ENCODE results near the gene SORCS2.

SORCS2 gene

DNA sequence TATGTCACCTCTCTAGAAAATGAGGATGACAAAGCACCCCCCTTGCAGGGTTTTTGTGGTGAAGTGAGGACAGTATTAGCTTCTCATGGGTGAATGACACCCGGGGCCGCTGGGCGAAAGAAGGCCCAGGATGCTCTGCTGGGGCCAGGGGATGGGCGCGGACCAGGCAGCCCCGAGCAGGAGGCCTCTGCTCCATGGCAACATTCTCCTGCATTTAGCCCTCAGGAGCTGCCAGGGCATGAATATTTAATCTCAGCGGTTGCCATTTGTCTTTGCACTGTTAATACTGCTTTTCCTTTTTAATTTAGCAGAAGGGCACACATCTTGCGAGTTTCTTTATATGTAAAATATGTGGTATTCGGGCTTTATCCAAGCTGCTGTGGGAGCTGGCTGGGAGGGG, 272.7 kb downstream of the SORCS2 start:
- CTCF ChIA-PET: interaction anchor here (0.6 kb wide), 1 partner anchor 55 kb away, joined by 3 read pairs; no protein-coding TSS in a partner anchor
- Histone ChIP-seq H3K4me3 (ENCODE audit: low read depth, low read length) (no peak overlapping the region), H3K4me1 (ENCODE audit: control insufficient read depth, insufficient read depth, low read length) (no peaks in the 10 kb centered on the region), H3K36me3 (ENCODE audit: control insufficient read depth in 2 of 2, insufficient read depth in 1 of 2, low read length in 2 of 2) (no peaks in the 10 kb centered on the region), H3K9me3 (ENCODE audit: control insufficient read depth, insufficient read depth, low read depth, low read length) (no peaks in the 10 kb centered on the region), H3K27ac (ENCODE audit: extremely low read depth, low read depth, low read length) (no peak overlapping the region)
- POLR2A ChIA-PET: no interaction called here
- TF ChIP-seq ZFP3 (tag by site-specific recombination; IDR thresholded peaks at IDR 0.05; ENCODE audit: low read depth) (no peak), TRIM28 (IDR thresholded peaks at IDR 0.05; ENCODE audit: borderline replicate concordance, low read length) (no peak), PRDM6 (tag by site-specific recombination; IDR thresholded peaks at IDR 0.05) (no peak), ZNF121 (tag by site-specific recombination; IDR thresholded peaks at IDR 0.05) (no peak), ZXDB (tag by site-specific recombination; IDR thresholded peaks at IDR 0.05) (no peak), ZNF214 (tag by site-specific recombination; IDR thresholded peaks at IDR 0.05; ENCODE audit: borderline replicate concordance) (no peak), SP3 (tag by site-specific recombination; IDR thresholded peaks at IDR 0.05) (no peak)
- TF ChIP-seq, protein P1, sequence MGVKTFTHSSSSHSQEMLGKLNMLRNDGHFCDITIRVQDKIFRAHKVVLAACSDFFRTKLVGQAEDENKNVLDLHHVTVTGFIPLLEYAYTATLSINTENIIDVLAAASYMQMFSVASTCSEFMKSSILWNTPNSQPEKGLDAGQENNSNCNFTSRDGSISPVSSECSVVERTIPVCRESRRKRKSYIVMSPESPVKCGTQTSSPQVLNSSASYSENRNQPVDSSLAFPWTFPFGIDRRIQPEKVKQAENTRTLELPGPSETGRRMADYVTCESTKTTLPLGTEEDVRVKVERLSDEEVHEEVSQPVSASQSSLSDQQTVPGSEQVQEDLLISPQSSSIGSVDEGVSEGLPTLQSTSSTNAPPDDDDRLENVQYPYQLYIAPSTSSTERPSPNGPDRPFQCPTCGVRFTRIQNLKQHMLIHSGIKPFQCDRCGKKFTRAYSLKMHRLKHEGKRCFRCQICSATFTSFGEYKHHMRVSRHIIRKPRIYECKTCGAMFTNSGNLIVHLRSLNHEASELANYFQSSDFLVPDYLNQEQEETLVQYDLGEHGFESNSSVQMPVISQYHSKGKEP (tag by site-specific recombination; IDR thresholded peaks at IDR 0.05): no peak

DNA sequence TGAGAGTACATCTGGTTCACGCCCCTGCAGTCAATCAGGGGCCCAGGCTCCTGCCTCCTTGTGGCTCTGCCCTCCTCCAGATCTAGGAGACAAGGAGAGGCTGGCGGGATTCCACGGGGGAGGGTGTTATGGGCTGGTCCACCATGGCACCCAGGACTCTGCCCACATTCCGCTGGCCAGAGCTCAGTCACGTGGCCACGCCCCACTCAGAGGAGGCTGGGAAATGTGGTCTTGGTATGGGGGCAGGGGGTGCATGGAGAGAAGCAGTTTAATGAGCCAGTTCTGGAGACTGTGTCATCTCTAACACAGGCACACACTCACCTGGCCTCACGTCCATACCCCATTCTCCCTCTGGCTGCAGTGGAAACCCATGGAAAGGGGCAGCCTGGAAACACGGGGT, 273.9 kb downstream of the SORCS2 start:
- no peaks in the 10 kb centered on the region for H3K36me3 ChIP-seq (ENCODE audit: control insufficient read depth in 2 of 2, insufficient read depth in 1 of 2, low read length in 2 of 2)
- ChIA-PET POLR2A (no interaction called here), CTCF (no interaction called here)
- no peaks in the 10 kb centered on the region for H3K9me3 ChIP-seq (ENCODE audit: control insufficient read depth, insufficient read depth, low read depth, low read length)
- H3K27ac ChIP-seq (ENCODE audit: extremely low read depth, low read depth, low read length): no peak overlapping the region
- TF ChIP-seq KLF16 (tag by site-specific recombination; IDR thresholded peaks at IDR 0.05) (no peak), PRDM1 (tag by site-specific recombination; IDR thresholded peaks at IDR 0.05) (no peak), ZNF560 (tag by site-specific recombination; IDR thresholded peaks at IDR 0.05; ENCODE audit: borderline replicate concordance) (no peak)
- H3K4me1 ChIP-seq (ENCODE audit: control insufficient read depth, insufficient read depth, low read length): no peaks in the 10 kb centered on the region
- H3K4me3 ChIP-seq (ENCODE audit: low read depth, low read length): no peak overlapping the region

DNA sequence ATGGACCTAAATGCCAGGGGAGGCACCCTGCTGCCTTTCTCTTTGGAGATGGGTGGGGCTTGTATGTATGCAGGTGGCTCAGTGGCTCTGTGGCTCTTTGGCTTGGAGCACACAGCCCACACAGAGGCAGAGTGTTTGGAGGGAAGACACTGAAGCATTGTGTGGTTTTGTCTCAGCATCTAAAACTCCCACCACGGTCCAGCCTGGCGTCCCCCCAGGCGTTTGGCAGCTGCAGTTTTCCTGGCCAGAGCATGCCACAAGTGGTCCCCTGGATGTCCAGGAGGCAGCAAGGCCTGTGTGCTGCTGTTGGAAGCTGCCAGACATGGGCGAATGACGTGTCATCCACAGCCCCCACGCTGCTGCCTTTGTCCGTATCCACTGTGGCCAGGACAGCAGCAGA, 274.6 kb downstream of the SORCS2 start:
- no peak overlapping the region for H3K27ac ChIP-seq (ENCODE audit: extremely low read depth, low read depth, low read length)
- POLR2A ChIA-PET: no interaction called here
- no peaks in the 10 kb centered on the region for H3K9me3 ChIP-seq (ENCODE audit: control insufficient read depth, insufficient read depth, low read depth, low read length)
- H3K4me1 ChIP-seq (ENCODE audit: control insufficient read depth, insufficient read depth, low read length): no peaks in the 10 kb centered on the region
- CTCF ChIA-PET: no interaction called here
- no peak overlapping the region for H3K4me3 ChIP-seq (ENCODE audit: low read depth, low read length)
- H3K36me3 ChIP-seq (ENCODE audit: control insufficient read depth in 2 of 2, insufficient read depth in 1 of 2, low read length in 2 of 2): no peaks in the 10 kb centered on the region
- TF ChIP-seq ZNF148 (tag by site-specific recombination; IDR thresholded peaks at IDR 0.05; ENCODE audit: borderline replicate concordance) (no peak), ZNF510 (tag by site-specific recombination; IDR thresholded peaks at IDR 0.05; ENCODE audit: insufficient replicate concordance) (no peak), MZF1 (tag by site-specific recombination; IDR thresholded peaks at IDR 0.05; ENCODE audit: borderline replicate concordance) (no peak), ZNF76 (tag by site-specific recombination; IDR thresholded peaks at IDR 0.05; ENCODE audit: borderline replicate concordance, low read depth) (no peak), GLIS1 (tag by site-specific recombination; IDR thresholded peaks at IDR 0.05) (no peak), SALL2 (tag by site-specific recombination; IDR thresholded peaks at IDR 0.05; ENCODE audit: borderline replicate concordance) (no peak), ZNF223 (tag by site-specific recombination; IDR thresholded peaks at IDR 0.05) (no peak), ZNF623 (tag by site-specific recombination; IDR thresholded peaks at IDR 0.05) (no peak), OVOL3 (tag by site-specific recombination; IDR thresholded peaks at IDR 0.05) (no peak), KLF16 (tag by site-specific recombination; IDR thresholded peaks at IDR 0.05) (no peak), ZNF157 (tag by site-specific recombination; IDR thresholded peaks at IDR 0.05) (no peak), ZEB2 (tag by site-specific recombination; IDR thresholded peaks at IDR 0.05) (no peak), ZSCAN18 (tag by site-specific recombination; IDR thresholded peaks at IDR 0.05) (no peak)
- TF ChIP-seq, protein P2, sequence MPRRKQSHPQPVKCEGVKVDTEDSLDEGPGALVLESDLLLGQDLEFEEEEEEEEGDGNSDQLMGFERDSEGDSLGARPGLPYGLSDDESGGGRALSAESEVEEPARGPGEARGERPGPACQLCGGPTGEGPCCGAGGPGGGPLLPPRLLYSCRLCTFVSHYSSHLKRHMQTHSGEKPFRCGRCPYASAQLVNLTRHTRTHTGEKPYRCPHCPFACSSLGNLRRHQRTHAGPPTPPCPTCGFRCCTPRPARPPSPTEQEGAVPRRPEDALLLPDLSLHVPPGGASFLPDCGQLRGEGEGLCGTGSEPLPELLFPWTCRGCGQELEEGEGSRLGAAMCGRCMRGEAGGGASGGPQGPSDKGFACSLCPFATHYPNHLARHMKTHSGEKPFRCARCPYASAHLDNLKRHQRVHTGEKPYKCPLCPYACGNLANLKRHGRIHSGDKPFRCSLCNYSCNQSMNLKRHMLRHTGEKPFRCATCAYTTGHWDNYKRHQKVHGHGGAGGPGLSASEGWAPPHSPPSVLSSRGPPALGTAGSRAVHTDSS (tag by site-specific recombination; IDR thresholded peaks at IDR 0.05): no peak

Data from HEK293 (cell line).